22Rv1 (cell line): ENCODE results near the gene ICAM5.

Experiments used
- ZFX ChIP-seq: fragments of 450-650 bp; IDR thresholded peaks from 2 replicates; pipeline ENCODE4 v1.6.1; 2017; ENCODE audit warnings: antibody characterized with exemption, borderline replicate concordance
- TF ChIP-seq, protein P1 (sequence below): fragments of 450-650 bp; IDR thresholded peaks from 2 replicates; pipeline ENCODE4 v1.5.1; 2017; ENCODE audit warnings: mild to moderate bottlenecking

DNA sequence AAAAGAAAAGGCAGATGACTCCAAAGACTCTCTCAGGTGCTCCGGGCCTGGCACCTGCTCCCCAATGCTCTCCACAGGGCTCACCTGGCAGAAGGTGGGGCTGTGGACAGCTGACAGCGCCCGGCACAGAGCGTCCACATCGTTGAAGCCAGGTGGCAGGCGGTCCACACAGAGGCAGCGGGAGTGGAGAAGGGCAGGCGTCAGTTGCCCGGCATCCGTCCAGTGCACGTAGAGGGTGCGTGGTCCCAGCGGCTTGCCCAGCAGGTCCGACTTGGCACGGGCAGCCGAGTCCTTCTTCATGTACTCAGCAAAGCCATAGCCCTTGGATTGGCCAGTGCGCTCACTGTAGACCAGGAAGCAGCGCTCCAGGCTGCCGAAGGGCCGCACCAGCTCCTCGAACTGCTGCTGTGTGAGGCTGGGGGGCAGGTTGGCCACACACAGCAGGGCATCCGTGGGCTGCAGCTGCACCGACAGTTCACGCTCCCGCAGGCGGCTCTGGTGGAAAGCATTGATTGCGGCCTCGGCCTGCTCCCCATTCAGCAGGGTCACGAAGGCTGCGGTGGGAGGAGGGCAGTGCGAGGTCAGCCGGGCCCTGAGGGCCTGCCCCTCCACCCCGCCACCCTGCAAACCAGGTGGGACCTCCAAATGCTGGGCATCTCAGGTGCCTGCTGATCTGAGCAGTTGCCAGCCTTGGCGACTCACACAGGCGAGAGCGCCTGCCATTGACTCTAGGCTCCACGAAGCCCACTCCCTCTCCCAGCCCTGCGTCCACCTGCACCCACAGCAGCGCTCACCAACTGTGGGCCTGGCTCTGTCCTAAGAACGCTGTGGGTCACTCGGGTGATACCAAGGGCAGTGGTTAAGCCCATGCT is 39.0 kb downstream of the ICAM5 start:
- TF ChIP-seq, protein P1, sequence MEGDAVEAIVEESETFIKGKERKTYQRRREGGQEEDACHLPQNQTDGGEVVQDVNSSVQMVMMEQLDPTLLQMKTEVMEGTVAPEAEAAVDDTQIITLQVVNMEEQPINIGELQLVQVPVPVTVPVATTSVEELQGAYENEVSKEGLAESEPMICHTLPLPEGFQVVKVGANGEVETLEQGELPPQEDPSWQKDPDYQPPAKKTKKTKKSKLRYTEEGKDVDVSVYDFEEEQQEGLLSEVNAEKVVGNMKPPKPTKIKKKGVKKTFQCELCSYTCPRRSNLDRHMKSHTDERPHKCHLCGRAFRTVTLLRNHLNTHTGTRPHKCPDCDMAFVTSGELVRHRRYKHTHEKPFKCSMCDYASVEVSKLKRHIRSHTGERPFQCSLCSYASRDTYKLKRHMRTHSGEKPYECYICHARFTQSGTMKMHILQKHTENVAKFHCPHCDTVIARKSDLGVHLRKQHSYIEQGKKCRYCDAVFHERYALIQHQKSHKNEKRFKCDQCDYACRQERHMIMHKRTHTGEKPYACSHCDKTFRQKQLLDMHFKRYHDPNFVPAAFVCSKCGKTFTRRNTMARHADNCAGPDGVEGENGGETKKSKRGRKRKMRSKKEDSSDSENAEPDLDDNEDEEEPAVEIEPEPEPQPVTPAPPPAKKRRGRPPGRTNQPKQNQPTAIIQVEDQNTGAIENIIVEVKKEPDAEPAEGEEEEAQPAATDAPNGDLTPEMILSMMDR = no peak
- TF ChIP-seq ZFX = no peak
